ENCODE data around the gene WNT3A. TPM values are rescaled to one million over a fixed set of nuclear protein-coding genes. Genes with fewer than 3 reads are reported as not detected.
A peak's percentile ranks its signal among the peaks of the same experiment; 100 is the strongest.

The WNT3A gene
- total and polyA plus RNA-seq, 9 of the 15 experiments (the other 6 are each of a cell fraction or from before 2014, with no cell fraction given) = not detected

DNA sequence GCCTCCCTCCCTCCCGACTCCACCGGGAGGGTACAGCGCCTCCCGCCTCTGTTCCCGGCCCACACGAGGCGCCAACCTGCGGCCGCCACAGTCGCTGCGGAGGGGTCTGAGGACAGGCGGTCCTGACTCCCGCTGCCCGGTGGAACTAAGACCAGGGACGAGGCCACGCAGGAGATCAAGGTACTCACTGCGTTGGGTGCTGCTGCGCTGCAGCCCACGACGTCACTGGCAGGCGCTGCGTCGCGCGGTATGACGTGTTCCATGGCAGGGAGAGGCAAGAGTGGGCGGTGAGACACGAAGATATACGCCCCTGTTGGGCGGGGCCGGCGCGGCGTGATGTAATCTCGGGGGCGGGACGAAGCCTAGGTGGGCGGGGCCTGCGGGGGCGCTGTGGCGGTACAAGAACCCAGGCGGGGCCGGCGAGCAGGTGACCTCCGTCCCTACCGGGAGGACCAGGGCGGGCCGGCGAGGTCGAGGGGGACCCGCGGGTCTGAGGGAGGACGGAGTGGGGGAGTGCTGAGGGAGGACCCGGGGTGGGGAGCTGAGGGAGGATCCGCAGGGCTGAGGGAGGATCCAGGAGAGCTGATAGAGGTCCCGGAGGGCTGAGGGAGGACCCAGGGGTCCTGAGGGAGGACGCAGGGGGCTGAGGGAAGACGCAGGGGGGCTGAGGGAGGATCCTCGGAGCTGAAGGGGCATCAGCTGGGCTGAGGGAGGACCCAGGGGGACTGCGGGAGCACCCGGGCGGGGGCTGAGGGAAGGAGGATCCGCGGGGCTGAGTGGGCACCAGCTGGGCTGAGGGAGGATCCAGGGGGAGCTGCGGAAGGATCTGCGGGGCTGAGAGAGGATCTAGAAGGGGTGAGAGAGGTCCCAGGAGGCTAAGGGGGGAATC is 102.5 kb downstream of the WNT3A start, which contains the start of gene MRPL55 (continued):
- TF ChIP-seq MGA (IDR thresholded peaks at IDR 0.05) = no peak; the same call in 1 of the 2 replicates
- no peak for TF ChIP-seq SRSF1 (IDR thresholded peaks at IDR 0.05; ENCODE audit: low read depth, low read length)
- no peak for TF ChIP-seq RHOXF2B (CRISPR knock-in tag; conservative IDR thresholded peaks at IDR 0.05)
- TF ChIP-seq MAFG (tag; conservative IDR thresholded peaks at IDR 0.05) = no peak
- peak; percentile 71 for TF ChIP-seq CCNT2 (IDR thresholded peaks at IDR 0.05; ENCODE audit: borderline replicate concordance, extremely low read depth, insufficient read length, low read depth, low read length)
- no peak for TF ChIP-seq ZNF140 (CRISPR knock-in tag; IDR thresholded peaks at IDR 0.05)
- peak; percentile 95 for TF ChIP-seq POLR2A (conservative IDR thresholded peaks at IDR 0.05)
- TF ChIP-seq FOSL1 (tag; conservative IDR thresholded peaks at IDR 0.05) = no peak
- no peak for TF ChIP-seq ZNF197 (CRISPR knock-in tag; IDR thresholded peaks at IDR 0.05; ENCODE audit: low read depth)
- TF ChIP-seq SMARCA5 (IDR thresholded peaks at IDR 0.05) = no peak; the same call in none of the 2 replicates
- TF ChIP-seq TFAM (CRISPR knock-in tag; conservative IDR thresholded peaks at IDR 0.05) = no peak
- no peak for TF ChIP-seq SMAD2 (IDR thresholded peaks at IDR 0.05; ENCODE audit: low read depth, low read length)
- TF ChIP-seq, protein P1, sequence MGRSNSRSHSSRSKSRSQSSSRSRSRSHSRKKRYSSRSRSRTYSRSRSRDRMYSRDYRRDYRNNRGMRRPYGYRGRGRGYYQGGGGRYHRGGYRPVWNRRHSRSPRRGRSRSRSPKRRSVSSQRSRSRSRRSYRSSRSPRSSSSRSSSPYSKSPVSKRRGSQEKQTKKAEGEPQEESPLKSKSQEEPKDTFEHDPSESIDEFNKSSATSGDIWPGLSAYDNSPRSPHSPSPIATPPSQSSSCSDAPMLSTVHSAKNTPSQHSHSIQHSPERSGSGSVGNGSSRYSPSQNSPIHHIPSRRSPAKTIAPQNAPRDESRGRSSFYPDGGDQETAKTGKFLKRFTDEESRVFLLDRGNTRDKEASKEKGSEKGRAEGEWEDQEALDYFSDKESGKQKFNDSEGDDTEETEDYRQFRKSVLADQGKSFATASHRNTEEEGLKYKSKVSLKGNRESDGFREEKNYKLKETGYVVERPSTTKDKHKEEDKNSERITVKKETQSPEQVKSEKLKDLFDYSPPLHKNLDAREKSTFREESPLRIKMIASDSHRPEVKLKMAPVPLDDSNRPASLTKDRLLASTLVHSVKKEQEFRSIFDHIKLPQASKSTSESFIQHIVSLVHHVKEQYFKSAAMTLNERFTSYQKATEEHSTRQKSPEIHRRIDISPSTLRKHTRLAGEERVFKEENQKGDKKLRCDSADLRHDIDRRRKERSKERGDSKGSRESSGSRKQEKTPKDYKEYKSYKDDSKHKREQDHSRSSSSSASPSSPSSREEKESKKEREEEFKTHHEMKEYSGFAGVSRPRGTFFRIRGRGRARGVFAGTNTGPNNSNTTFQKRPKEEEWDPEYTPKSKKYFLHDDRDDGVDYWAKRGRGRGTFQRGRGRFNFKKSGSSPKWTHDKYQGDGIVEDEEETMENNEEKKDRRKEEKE (IDR thresholded peaks at IDR 0.05; ENCODE audit: borderline replicate concordance in 1 of 2, control insufficient read depth in 1 of 2, low read depth in 2 of 2, low read length in 1 of 2) = no peak
